NB4 (cell line): ENCODE data around the gene PIEZO2.

ENCODE experiments used
- CTCF ChIP-seq: IDR thresholded peaks from one replicate; pipeline ENCODE4 v1.5.1; 2012; ENCODE audit warnings: low read depth, low read length
- MAX ChIP-seq: IDR thresholded peaks from 2 replicates; pipeline ENCODE4 v1.6.1; 2011; ENCODE audit warnings: low read depth, low read length
- MYC ChIP-seq: IDR thresholded peaks from 2 replicates; pipeline ENCODE4 v1.6.1; 2011; ENCODE audit warnings: low read depth, low read length
- POLR2A ChIP-seq: IDR thresholded peaks from 2 replicates; pipeline ENCODE4 v1.6.1; 2011; ENCODE audit warnings: mild to moderate bottlenecking; ENCODE audit not compliant: insufficient read length; ENCODE audit errors: extremely low read depth

DNA sequence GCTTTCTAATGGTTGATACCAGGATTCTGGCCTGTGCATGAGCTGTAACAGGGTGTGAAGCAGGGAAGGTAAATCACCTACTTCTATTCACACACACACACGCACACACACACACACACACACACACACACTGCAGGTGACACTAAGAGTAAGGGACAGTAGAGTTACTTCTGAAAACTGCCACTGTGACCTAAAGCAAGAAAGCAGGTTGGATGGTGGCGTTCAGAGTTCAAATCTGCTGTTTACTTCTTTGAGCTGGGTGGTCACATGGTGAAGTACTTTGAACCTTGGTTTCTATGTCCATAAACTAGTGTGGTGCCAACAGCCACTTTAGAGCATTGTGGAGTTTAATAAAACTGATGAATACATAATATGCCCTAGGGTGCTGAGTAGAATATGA, 248.0 kb downstream of the PIEZO2 start:
- no peak for TF ChIP-seq CTCF
- no peak for TF ChIP-seq POLR2A
- TF ChIP-seq MYC = no peak
- no peak for TF ChIP-seq MAX
